Skeletal muscle tissue (tissue), 4 donors: Measurements from ENCODE around the gene LFNG. TPM values are rescaled to one million over a fixed set of nuclear protein-coding genes. Genes with fewer than 3 reads are reported as not detected.
"Not testable (repeated sequence)": the region's sequence is repeated elsewhere in the genome, so short reads cannot be mapped to it uniquely, and the experiment has no call there.

Source experiments
- H3K27ac ChIP-seq: one replicate; pipeline ENCODE4 v1.7.0; 2013; ENCODE audit warnings: mild to moderate bottlenecking, low read depth, low read length, inconsistent platforms
- H3K27me3 ChIP-seq, 3 donors: one replicate each; pipeline ENCODE4 v1.7.0; 2013; ENCODE audit warnings: low read length in 3 of 3; ENCODE audit not compliant: control insufficient read depth in 3 of 3, insufficient read depth in 3 of 3
- H3K36me3 ChIP-seq, 3 donors: one replicate each; pipeline ENCODE4 v1.7.0; 2013; ENCODE audit warnings: low read length in 3 of 3; ENCODE audit not compliant: control insufficient read depth in 3 of 3, insufficient read depth in 3 of 3
- H3K4me1 ChIP-seq, 3 donors: one replicate each; pipeline ENCODE4 v1.7.0; 2013; ENCODE audit warnings: low read length in 3 of 3, mild to moderate bottlenecking in 3 of 3; ENCODE audit not compliant: control insufficient read depth in 3 of 3, insufficient read depth in 3 of 3
- H3K4me3 ChIP-seq, 3 donors: one replicate each; pipeline ENCODE4 v1.7.0; 2013; ENCODE audit warnings: low read length in 3 of 3
- H3K9ac ChIP-seq, 3 donors: one replicate each; pipeline ENCODE4 v1.7.0; 2013; ENCODE audit warnings: low read length in 3 of 3, mild to moderate bottlenecking in 3 of 3, moderate library complexity in 2 of 3, low read depth in 1 of 3
- H3K9me3 ChIP-seq, 3 donors: one replicate each; pipeline ENCODE4 v1.7.0; 2013; ENCODE audit warnings: low read length in 3 of 3; ENCODE audit not compliant: control insufficient read depth in 3 of 3
- total RNA-seq: library from RNA; depleted of rRNA; stranded (reverse); fragments of >200 nt; gene quantifications from one replicate; pipeline ENCODE4 v1.2.3, GENCODE V29; 2014
- donor health status: Osteomylitis.

Gene LFNG
- total RNA-seq, 1 donor from 2014 or later: 23.0 TPM

DNA sequence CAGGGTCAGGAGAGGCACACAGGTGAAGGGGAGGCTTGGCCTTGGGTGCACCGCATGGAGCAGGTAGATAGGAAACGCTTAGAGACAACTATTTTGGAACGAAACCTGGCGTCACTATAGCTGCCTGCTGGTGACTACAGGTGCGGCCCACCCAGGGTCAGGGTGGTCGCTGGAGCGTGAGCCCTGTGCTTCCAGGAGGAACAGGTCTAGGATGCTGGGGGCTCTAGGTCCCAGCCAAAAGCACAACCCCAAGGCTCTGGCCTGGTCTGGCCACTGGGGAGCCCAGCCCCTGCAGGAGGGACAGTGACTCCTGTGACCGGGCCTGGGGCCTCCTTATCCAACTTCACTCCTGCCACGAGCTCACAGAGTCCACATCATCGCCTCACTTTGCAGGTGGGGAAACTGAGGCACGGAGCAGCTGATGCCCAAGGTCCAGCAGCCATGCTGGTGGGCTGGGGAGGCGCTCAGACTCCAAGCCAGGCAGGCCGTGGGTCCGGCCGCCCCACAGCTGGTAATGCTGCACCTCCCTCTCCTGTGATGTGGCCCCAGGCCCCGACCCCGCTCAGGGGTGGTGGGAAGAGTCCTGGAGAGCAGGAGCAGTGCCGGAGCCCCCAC lies 9.0 kb downstream of the LFNG start:
- peak overlapping the region; percentile 63 for H3K27ac ChIP-seq
- H3K36me3 ChIP-seq: no peaks in the 10 kb centered on the region
- peaks cover 9 to 41% (median 15%) of the 10 kb centered on the region in 3 donors for H3K27me3 ChIP-seq
- H3K4me3 ChIP-seq: no peak overlapping the region
- peaks cover 22 to 40% (median 23%) of the 10 kb centered on the region in 3 donors for H3K4me1 ChIP-seq
- no peak overlapping the region for H3K9ac ChIP-seq
- no peaks in the 10 kb centered on the region for H3K9me3 ChIP-seq

DNA sequence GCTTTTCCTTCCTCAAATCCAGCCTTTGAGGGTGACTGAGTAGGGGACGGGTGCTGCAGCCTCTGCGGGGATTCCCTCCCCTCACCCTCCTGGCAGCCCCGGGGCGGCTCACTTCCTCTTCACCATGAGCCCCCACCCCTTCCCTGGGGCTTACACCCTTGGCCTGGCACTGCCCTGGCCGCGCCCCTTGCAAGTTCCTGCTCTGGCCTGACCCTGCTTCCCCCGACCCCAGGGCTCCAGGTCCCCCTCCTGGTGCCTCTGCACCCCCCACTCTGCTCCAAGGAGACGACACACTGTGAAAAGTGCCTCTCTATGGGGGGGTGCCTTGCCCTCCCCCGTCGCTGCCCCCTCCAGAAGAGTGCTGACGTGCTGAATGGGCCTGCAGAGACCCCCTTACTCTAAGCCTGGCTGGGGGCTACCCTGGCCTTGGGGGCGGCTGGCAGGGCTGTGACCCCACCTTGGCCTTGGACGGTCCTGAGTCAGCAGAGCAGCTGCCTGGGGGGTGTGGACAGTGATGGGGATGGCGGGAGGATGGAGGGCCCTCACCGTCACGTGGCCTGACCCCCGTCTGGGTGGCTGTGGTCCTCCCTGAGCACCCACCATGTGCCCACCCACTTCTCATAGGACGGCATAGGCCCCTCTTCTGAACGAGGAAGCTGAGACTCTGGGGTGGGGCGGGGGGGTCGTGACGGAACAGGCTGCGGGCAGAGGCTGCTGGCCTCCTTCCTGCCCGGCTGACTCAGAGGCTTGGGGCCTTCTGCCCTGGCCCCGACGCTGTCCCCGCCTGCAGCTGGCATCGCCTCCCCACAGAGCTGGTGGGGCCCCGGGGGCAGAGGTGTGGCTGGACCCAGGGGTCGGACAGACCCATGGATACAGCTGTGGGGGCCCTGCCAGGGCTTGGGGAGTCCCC lies 9.8 kb downstream of the LFNG start:
- Histone ChIP-seq H3K4me1 (peaks cover 15 to 31% (median 15%) of the 10 kb centered on the region in 3 donors), H3K9me3 (no peaks in the 10 kb centered on the region), H3K36me3 (no peaks in the 10 kb centered on the region), H3K27me3 (peaks cover 5 to 35% (median 7%) of the 10 kb centered on the region in 3 donors), H3K9ac (no peak overlapping the region), H3K4me3 (no peak overlapping the region), H3K27ac (peak overlapping the region; percentile 63)

DNA sequence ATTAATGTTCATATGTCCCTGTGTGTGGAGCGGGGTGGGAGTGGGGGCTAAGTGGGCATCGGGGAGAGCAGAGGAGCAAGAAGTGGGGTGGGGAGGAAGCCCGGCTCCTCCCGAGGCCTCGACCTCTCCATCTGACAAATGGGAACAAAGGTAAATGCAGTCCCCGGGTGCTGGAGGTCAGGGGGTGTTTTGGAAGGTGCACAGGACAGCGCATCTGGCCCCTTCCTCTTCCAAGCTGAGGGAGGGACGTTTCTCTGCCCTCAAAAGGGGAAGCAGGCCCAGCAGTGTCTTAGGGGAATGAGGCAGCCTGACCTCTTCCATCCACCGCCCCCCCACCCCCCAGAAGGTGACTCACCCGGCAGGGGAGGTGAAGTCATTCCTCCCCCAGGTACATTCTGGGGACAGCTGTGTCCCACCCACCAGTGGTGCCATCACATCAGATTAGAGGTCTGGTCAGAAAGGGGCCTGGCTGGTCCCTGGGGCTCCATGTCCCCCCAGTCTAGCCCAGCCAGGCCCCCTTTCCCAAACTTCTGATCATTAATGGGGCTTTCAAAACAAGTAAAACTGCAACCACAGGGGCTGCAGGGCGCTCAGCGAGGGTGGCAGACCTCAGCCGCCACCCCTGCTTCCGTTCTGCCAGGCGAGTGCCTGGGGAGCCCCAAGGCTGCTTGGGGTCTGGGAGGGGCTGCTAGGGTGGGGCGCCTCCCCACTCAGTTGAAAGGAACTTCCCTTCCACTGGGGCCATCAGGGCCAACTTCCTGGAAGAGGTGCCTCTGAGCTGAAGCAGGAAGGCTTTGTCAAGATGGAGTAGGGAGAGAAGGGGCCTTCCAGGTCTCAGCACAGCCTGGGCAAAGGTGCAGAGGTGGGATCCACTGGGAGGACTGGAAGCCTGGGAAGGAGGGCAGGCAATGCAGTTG lies 10.8 kb downstream of the LFNG start:
- no peak overlapping the region for H3K4me3 ChIP-seq

DNA sequence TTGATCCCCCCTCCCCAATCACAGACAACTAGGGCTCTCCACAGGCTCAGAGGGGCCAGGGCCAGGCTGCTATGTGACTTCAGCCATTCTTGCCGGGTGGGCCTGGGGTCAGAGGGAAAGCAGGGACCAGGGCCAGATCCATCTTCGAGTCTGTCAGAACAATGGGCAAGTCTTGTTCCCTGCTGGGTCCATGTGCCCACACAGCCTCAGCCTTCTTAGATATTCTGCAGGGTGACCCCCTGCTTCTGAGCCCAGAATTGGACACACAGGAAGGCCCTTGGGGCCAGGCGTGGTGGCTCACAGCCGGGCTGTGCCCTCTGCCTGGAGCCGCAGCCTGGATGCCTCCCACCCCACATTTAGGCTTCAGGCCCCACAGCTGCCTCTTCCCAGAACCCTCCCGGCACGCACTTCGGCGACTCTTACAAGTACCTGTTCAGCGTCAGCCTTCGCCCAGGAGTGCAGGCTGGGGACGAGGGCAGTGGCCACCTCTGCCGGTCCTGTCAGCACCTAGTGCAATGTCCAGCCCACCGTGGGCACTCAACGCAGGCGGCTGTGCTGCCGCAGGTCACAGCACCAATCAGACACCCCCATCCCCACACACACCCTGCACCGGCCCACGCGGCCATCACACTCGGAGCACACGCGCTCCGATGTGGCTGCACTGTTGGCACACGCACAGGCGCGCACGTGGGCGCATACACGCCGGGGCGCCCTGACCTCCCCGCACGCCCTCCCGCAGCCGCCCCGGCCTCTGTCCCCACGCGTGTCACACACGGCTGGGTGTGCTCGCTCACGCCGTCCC lies 11.6 kb downstream of the LFNG start:
- Histone ChIP-seq H3K9ac (peak overlapping the region in 1 of 3 donors; percentile 25), H3K27me3 (peaks cover 3 to 19% (median 7%) of the 10 kb centered on the region in 3 donors), H3K27ac (peak overlapping the region; percentile 30), H3K4me1 (peaks cover 14 to 29% (median 15%) of the 10 kb centered on the region in 3 donors)
- not testable (repeated sequence) for H3K9me3 ChIP-seq, H3K4me3 ChIP-seq, H3K36me3 ChIP-seq

More for the DNA sequence above, 10.8 kb downstream of the LFNG start:
- H3K4me1 ChIP-seq: peaks cover 14 to 29% (median 15%) of the 10 kb centered on the region in 3 donors
- no peaks in the 10 kb centered on the region for H3K9me3 ChIP-seq
- H3K9ac ChIP-seq: peak overlapping the region in 1 of 3 donors; percentile 25
- peak overlapping the region; percentile 30 for H3K27ac ChIP-seq
- H3K36me3 ChIP-seq: no peaks in the 10 kb centered on the region
- H3K27me3 ChIP-seq: peaks cover 3 to 28% (median 7%) of the 10 kb centered on the region in 3 donors

DNA sequence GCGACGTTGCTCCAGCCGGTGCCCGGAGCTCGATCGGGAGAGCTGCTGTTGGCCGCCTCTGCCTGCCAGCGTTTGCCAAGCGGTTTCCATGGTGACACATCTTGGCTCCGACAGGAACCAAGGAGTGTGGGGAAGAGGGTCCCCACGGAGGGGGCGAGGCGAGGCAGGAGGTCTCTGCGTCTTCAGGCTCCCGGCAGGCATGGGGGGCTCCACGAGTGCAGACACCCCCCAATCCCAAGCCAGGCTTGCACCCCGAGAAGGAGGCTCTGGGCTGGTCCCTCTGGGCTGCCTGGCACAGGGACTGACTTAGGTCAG lies 12.2 kb downstream of the LFNG start:
- not testable (repeated sequence) for H3K36me3 ChIP-seq, H3K27ac ChIP-seq, H3K9ac ChIP-seq, H3K4me3 ChIP-seq, H3K9me3 ChIP-seq
- H3K4me1 ChIP-seq: peaks cover 13 to 29% (median 14%) of the 10 kb centered on the region in 3 donors
- H3K27me3 ChIP-seq: peaks cover 3 to 16% (median 7%) of the 10 kb centered on the region in 3 donors

DNA sequence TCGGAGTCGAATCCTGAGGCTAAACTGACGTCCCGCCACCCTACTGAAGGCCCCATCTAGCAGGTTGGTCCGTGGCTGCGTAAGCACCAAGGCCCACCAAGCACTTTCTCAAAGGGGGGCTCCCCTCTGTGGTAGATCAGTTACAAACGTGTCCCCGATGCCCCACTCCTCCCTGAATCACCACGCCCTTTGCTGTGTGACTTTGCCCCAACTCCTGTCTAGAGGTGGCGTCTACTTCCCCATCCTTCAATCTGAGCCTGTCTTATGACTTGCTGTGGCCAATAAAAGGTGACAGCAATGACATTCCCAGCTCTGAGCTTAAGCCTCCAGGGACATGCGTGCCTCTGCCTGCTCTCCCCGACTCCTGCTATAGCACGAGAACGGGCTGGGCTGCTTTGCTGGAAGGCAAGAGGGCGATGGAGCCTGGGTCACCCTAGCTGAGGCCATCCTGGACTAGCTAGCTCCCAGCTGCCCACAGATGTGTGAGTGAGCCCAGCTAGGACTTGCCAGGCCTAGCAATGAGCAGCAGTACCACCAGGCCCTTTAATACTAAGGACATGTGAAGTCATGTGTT lies 12.7 kb downstream of the LFNG start:
- not testable (repeated sequence) for H3K27ac ChIP-seq, H3K9me3 ChIP-seq, H3K9ac ChIP-seq, H3K4me3 ChIP-seq, H3K36me3 ChIP-seq
- Histone ChIP-seq H3K27me3 (peaks cover 3 to 13% (median 7%) of the 10 kb centered on the region in 3 donors), H3K4me1 (peaks cover 13 to 29% (median 14%) of the 10 kb centered on the region in 3 donors)

DNA sequence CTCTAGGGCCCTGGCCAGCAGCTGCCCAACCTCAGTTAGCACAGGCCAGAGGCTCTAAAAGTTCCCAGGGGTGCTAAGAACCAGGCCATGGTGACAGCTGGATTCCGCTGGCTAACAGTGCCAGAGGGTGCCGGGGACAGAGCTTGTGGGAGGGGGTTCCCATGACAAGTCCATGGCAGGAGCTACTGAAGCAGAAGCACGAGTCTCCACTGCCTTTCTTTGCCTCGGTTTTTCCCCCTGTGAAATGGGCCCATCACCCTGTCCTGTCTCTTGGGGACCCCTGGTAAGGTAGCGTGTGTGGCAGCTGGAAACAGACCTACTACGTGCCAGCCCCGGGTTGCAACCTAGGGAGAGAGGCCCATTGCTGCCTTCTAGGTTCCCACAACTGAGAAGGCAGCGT lies 13.2 kb downstream of the LFNG start:
- H3K4me1 ChIP-seq: peaks cover 13 to 24% (median 14%) of the 10 kb centered on the region in 3 donors
- not testable (repeated sequence) for H3K9ac ChIP-seq, H3K27ac ChIP-seq, H3K4me3 ChIP-seq, H3K9me3 ChIP-seq, H3K36me3 ChIP-seq
- H3K27me3 ChIP-seq: peaks cover 3 to 13% (median 7%) of the 10 kb centered on the region in 3 donors

DNA sequence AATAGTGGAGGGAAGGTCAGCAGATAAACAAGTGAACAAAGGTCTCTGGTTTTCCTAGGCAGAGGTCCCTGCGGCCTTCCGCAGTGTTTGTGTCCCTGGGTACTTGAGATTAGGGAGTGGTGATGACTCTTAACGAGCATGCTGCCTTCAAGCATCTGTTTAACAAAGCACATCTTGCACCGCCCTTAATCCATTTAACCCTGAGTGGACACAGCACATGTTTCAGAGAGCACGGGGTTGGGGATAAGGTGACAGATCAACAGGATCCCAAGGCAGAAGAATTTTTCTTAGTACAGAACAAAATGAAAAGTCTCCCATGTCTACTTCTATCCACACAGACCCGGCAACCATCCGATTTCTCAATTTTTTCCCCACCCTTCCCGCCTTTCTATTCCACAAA lies 14.0 kb downstream of the LFNG start:
- not testable (repeated sequence) for H3K9ac ChIP-seq, H3K36me3 ChIP-seq, H3K9me3 ChIP-seq, H3K27ac ChIP-seq, H3K4me3 ChIP-seq
- H3K4me1 ChIP-seq: peaks cover 7 to 18% (median 10%) of the 10 kb centered on the region in 3 donors
- peaks cover 3 to 13% (median 7%) of the 10 kb centered on the region in 3 donors for H3K27me3 ChIP-seq

DNA sequence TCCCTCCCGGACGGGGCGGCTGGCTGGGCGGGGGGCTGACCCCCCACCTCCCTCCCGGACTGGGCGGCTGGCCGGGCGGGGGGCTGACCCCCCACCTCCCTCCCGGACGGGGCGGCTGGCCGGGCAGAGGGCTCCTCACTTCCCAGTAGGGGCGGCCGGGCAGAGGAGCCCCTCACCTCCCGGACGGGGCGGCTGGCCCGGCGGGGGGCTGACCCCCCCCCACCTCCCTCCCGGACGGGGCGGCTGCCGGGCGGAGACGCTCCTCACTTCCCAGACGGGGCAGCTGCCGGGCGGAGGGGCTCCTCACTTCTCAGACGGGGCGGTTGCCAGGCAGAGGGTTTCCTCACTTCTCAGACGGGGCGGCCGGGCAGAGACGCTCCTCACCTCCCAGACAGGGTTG lies 14.6 kb downstream of the LFNG start:
- H3K4me3 ChIP-seq, H3K9me3 ChIP-seq, H3K27ac ChIP-seq, H3K9ac ChIP-seq: not testable (repeated sequence)
- H3K36me3 ChIP-seq: peaks cover 12 to 15% (median 14%) of the 10 kb centered on the region in 3 donors
- peaks cover 4 to 12% (median 8%) of the 10 kb centered on the region in 3 donors for H3K4me1 ChIP-seq
- H3K27me3 ChIP-seq: peaks cover 3 to 13% (median 7%) of the 10 kb centered on the region in 3 donors
